ENCODE measurements around the gene NOD2. TPM values are rescaled to one million over a fixed set of nuclear protein-coding genes. Genes with fewer than 3 reads are reported as not detected.

Gene NOD2
- total RNA-seq, 1 donor from 2014 or later = not detected

DNA sequence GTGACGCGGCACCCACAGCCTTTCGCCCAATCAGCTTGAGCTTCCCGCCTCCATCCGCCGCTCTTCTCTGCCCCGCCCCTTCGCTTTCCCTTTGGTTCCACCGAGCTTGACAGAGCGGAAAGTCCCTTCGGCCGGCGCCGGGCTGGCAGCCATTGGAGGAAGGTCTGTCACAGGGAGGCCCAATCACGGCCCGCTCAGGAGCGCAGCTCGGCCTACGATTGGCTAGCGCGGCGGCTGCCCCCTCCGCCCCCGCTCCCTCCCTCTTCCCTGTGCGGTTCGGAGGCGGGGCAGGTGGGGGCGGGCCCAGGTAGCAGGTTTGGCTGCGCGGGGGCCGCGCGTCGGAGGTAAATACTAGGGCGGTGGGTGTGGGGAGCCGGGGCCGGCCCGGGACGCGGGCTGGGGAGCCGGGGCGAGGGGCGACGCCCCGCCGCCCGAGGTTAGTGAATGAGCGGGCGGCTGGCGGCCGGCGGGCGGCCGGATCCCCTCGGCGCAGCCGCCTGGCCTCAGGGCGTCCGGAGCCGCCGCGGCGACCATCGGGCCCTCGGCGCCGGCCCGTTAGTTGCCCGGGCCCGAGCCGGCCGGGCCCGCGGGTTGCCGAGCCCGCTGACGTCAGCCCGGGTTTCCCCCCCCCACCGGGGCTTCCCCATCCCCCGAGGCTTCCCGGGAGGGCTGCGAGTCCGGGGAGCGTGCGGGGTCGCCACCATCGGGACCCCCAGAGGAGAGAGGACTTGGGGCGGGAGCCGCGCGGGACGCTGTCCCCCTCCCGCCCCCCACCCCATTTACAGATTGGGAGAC is 48.6 kb downstream of the NOD2 start, which contains the start of gene CYLD:
Gene CYLD, plus strand, starts transcription at position 306 of the 795 bp plus-strand sequence. CDS start 7,613 bp downstream, outside the sequence.
- peak within 1 kb of the TSS; percentile 91 for H3K4me3 Mint-ChIP-seq (ENCODE audit: unreplicated experiment)
- peaks cover 2% of the 10 kb centered on the region for H3K27me3 ChIP-seq (ENCODE audit: insufficient read depth, low read length)
- H3K36me3 ChIP-seq (ENCODE audit: insufficient read depth, low read length) = no peaks in the 10 kb centered on the region
- peak within 1 kb of the TSS; percentile 88 for H3K27ac Mint-ChIP-seq (ENCODE audit: unreplicated experiment)
- no peak for TF ChIP-seq EZH2 (IDR thresholded peaks at IDR 0.05; ENCODE audit: insufficient read depth, low read length)
- TF ChIP-seq, protein P1, sequence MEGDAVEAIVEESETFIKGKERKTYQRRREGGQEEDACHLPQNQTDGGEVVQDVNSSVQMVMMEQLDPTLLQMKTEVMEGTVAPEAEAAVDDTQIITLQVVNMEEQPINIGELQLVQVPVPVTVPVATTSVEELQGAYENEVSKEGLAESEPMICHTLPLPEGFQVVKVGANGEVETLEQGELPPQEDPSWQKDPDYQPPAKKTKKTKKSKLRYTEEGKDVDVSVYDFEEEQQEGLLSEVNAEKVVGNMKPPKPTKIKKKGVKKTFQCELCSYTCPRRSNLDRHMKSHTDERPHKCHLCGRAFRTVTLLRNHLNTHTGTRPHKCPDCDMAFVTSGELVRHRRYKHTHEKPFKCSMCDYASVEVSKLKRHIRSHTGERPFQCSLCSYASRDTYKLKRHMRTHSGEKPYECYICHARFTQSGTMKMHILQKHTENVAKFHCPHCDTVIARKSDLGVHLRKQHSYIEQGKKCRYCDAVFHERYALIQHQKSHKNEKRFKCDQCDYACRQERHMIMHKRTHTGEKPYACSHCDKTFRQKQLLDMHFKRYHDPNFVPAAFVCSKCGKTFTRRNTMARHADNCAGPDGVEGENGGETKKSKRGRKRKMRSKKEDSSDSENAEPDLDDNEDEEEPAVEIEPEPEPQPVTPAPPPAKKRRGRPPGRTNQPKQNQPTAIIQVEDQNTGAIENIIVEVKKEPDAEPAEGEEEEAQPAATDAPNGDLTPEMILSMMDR (IDR thresholded peaks at IDR 0.05; ENCODE audit: insufficient read depth, low read depth, low read length) = no peak
- H3K4me1 ChIP-seq (ENCODE audit: insufficient read depth, low read length) = peaks cover 13% of the 10 kb centered on the region
- FAIRE-seq = peak; percentile 81
- peak within 1 kb of the TSS; percentile 63 for H3K27ac ChIP-seq (ENCODE audit: low read depth, low read length)
- peak; percentile 98 for DNase-seq (ENCODE audit: low read depth)
- H4K20me1 ChIP-seq (ENCODE audit: insufficient read depth, low read length) = no peaks in the 10 kb centered on the region
- no peaks in the 10 kb centered on the region for H3K79me2 ChIP-seq (ENCODE audit: insufficient read depth, low read length)
- H3K4me2 ChIP-seq (ENCODE audit: low read length) = peak within 1 kb of the TSS; percentile 93
- no peaks in the 10 kb centered on the region for H3K9me3 ChIP-seq (ENCODE audit: insufficient read depth, low read depth, low read length)
- H2AFZ ChIP-seq (ENCODE audit: low read depth, low read length) = peak within 1 kb of the TSS; percentile 85
- H3K4me1 Mint-ChIP-seq (ENCODE audit: low read depth, unreplicated experiment) = peaks cover 25% of the 10 kb centered on the region
- no peaks in the 10 kb centered on the region for H3K9me3 Mint-ChIP-seq (ENCODE audit: unreplicated experiment)
- H3K9ac ChIP-seq (ENCODE audit: low read length) = peak within 1 kb of the TSS; percentile 88
- H3K4me3 ChIP-seq (ENCODE audit: insufficient read depth, low read depth, low read length) = peak within 1 kb of the TSS; percentile 72
- H3K36me3 Mint-ChIP-seq (ENCODE audit: low read depth, unreplicated experiment) = no peaks in the 10 kb centered on the region
- H3K27me3 Mint-ChIP-seq (ENCODE audit: low read depth, unreplicated experiment) = peaks cover 11% of the 10 kb centered on the region

DNA sequence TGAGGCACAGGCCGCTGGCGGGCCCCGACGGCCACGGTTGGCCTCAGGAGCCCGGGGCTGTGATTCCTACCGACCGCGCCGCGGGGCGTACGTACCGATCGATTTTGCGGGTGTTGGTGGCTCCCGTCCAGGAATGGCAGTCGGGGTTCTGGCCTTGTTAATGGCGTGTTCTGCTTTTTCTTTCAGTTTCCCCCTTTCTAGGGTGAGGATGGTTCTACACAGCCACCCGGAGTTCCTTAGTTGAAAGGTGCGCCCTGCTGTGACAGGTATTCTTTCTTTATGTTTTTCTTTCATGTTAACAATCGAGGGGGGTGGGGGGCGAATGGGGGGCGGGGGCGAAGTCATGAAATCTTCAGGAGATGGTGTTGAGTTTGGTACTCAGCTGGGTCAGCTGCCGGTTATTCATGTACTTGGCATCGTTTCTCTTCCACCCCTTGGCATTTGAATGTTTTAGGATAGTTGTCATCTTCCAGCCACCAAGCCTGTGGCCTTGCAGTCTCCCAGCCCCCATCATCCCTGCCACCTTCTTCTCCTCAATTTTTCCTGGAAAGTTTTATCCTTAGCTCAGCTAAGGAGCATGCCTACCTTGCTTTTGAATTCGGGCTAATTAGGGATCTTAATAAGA is 49.3 kb downstream of the NOD2 start:
- TF ChIP-seq, protein P1 (IDR thresholded peaks at IDR 0.05; ENCODE audit: insufficient read depth, low read depth, low read length) = no peak
- no peak for TF ChIP-seq EZH2 (IDR thresholded peaks at IDR 0.05; ENCODE audit: insufficient read depth, low read length)
- DNase-seq (ENCODE audit: low read depth) (peak; percentile 34), FAIRE-seq (no peak)
- H3K9ac ChIP-seq (ENCODE audit: low read length) = peak overlapping the region; percentile 88
- H3K4me3 ChIP-seq (ENCODE audit: insufficient read depth, low read depth, low read length) = peak overlapping the region; percentile 72
- Mint-ChIP-seq H3K27ac (ENCODE audit: unreplicated experiment) (no peak overlapping the region), H3K27me3 (ENCODE audit: low read depth, unreplicated experiment) (peaks cover 7% of the 10 kb centered on the region), H3K36me3 (ENCODE audit: low read depth, unreplicated experiment) (no peaks in the 10 kb centered on the region), H3K4me3 (ENCODE audit: unreplicated experiment) (peak overlapping the region; percentile 91), H3K9me3 (ENCODE audit: unreplicated experiment) (no peaks in the 10 kb centered on the region), H3K4me1 (ENCODE audit: low read depth, unreplicated experiment) (peaks cover 26% of the 10 kb centered on the region)
- H4K20me1 ChIP-seq (ENCODE audit: insufficient read depth, low read length) = no peaks in the 10 kb centered on the region
- H2AFZ ChIP-seq (ENCODE audit: low read depth, low read length) = peak overlapping the region; percentile 71
- H3K9me3 ChIP-seq (ENCODE audit: insufficient read depth, low read depth, low read length) = no peaks in the 10 kb centered on the region
- H3K4me1 ChIP-seq (ENCODE audit: insufficient read depth, low read length) = peaks cover 13% of the 10 kb centered on the region
- peaks cover 2% of the 10 kb centered on the region for H3K79me2 ChIP-seq (ENCODE audit: insufficient read depth, low read length)
- peak overlapping the region; percentile 93 for H3K4me2 ChIP-seq (ENCODE audit: low read length)
- H3K27ac ChIP-seq (ENCODE audit: low read depth, low read length) = peak overlapping the region; percentile 63
- H3K27me3 ChIP-seq (ENCODE audit: insufficient read depth, low read length) = no peaks in the 10 kb centered on the region
- peaks cover 3% of the 10 kb centered on the region for H3K36me3 ChIP-seq (ENCODE audit: insufficient read depth, low read length)

Data from astrocyte (in vitro differentiated cells and primary cell).